Testis (tissue), 3 donors: Measurements from ENCODE around the gene TXNRD1. TPM values are rescaled to one million over a fixed set of nuclear protein-coding genes. Genes with fewer than 3 reads are reported as not detected.

ENCODE experiments used
- DNase-seq: peaks from one replicate; pipeline ENCODE4 v3.0.0-alpha.2; 2019
- H3K27ac ChIP-seq, 2 donors: fragments of 200-600 bp; sonication (generic); one replicate each; pipeline ENCODE4 v1.5.1; 2019
- H3K27me3 ChIP-seq: fragments of 200-600 bp; sonication (generic); one replicate; pipeline ENCODE4 v1.5.1; 2019
- H3K36me3 ChIP-seq: fragments of 200-600 bp; sonication (generic); one replicate; pipeline ENCODE4 v1.5.1; 2017; ENCODE audit warnings: low read depth; ENCODE audit errors: missing control alignments
- H3K4me1 ChIP-seq: fragments of 200-600 bp; sonication (generic); one replicate; pipeline ENCODE4 v1.5.1; 2019
- H3K4me3 ChIP-seq, 2 donors: fragments of 200-600 bp; sonication (generic); one replicate each; pipeline ENCODE4 v1.5.1; 2017 to 2019
- H3K9me3 ChIP-seq: fragments of 200-600 bp; sonication (generic); one replicate; pipeline ENCODE4 v1.5.1; 2017
- POLR2A ChIP-seq: fragments of 450-650 bp; IDR thresholded peaks from one replicate; pipeline ENCODE4 v1.6.1; 2017; ENCODE audit warnings: antibody characterized with exemption, mild to moderate bottlenecking, moderate library complexity
- WGBS, 2 donors: methylation state at CpG; one replicate each; pipeline ENCODE4 v1.1.5; 2018; 5-methylcytosine and 5-hydroxymethylcytosine counted together
- intact Hi-C: fragments of 100-400 bp; cut with DNase I; formaldehyde crosslinking; loops from one replicate; pipeline ENCODE4 v1.15.1; 2023; ENCODE audit warnings: low total_unique reads
- polyA plus RNA-seq: library from polyadenylated mRNA; stranded (reverse); fragments of 350-450 nt; fragmentation: Illumina TruSeq; extraction: RNeasy Lipid Tissue Mini Kit (QIAGEN cat#74804); gene quantifications from one replicate; pipeline ENCODE4 v1.2.3, GENCODE V29; 2014; ENCODE audit warnings: low read depth, low replicate concordance; ENCODE audit not compliant: insufficient read depth
- total RNA-seq, 2 donors: library from RNA; depleted of rRNA; stranded (reverse); fragments of >200 nt; gene quantifications; one replicate each; pipeline ENCODE4 v1.2.3, GENCODE V29; 2016
- TF ChIP-seq, protein P1 (sequence below), 3 experiments: fragments of 450-650 bp in 2 of 3; fragments of 200-600 bp in 1 of 3; sonication (generic) in 1 of 3; IDR thresholded peaks; one replicate each; pipeline ENCODE4 v1.5.1; 2016 to 2019; ENCODE audit warnings: antibody characterized with exemption in 3 of 3, mild to moderate bottlenecking in 2 of 3, moderate library complexity in 1 of 3

The TXNRD1 gene
- total and polyA plus RNA-seq, 3 donors from 2014 or later: 67.8 to 110 (median 96.2) TPM

DNA sequence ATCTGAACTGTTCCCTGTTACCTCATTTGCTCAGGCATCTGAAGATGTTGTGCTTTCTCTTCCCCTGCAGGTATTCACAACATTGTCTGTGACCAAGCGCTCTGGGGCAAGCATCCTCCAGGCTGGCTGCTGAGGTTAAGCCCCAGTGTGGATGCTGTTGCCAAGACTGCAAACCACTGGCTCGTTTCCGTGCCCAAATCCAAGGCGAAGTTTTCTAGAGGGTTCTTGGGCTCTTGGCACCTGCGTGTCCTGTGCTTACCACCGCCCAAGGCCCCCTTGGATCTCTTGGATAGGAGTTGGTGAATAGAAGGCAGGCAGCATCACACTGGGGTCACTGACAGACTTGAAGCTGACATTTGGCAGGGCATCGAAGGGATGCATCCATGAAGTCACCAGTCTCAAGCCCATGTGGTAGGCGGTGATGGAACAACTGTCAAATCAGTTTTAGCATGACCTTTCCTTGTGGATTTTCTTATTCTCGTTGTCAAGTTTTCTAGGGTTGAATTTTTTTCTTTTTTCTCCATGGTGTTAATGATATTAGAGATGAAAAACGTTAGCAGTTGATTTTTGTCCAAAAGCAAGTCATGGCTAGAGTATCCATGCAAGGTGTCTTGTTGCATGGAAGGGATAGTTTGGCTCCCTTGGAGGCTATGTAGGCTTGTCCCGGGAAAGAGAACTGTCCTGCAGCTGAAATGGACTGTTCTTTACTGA, 132.9 kb downstream of the TXNRD1 start:
- WGBS, 2 donors: 95% methylated on average over 9 to 11 of the region's 11 CpGs
- TF ChIP-seq, protein P1, sequence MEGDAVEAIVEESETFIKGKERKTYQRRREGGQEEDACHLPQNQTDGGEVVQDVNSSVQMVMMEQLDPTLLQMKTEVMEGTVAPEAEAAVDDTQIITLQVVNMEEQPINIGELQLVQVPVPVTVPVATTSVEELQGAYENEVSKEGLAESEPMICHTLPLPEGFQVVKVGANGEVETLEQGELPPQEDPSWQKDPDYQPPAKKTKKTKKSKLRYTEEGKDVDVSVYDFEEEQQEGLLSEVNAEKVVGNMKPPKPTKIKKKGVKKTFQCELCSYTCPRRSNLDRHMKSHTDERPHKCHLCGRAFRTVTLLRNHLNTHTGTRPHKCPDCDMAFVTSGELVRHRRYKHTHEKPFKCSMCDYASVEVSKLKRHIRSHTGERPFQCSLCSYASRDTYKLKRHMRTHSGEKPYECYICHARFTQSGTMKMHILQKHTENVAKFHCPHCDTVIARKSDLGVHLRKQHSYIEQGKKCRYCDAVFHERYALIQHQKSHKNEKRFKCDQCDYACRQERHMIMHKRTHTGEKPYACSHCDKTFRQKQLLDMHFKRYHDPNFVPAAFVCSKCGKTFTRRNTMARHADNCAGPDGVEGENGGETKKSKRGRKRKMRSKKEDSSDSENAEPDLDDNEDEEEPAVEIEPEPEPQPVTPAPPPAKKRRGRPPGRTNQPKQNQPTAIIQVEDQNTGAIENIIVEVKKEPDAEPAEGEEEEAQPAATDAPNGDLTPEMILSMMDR (IDR thresholded peaks at IDR 0.05): no peak
- Histone ChIP-seq H3K4me1 (no peaks in the 10 kb centered on the region), H3K27ac (no peak overlapping the region), H3K4me3 (no peak overlapping the region), H3K27me3 (no peaks in the 10 kb centered on the region), H3K36me3 (no peaks in the 10 kb centered on the region), H3K9me3 (no peaks in the 10 kb centered on the region)
- intact Hi-C loops: no loop called here
- DNase-seq: no peak

DNA sequence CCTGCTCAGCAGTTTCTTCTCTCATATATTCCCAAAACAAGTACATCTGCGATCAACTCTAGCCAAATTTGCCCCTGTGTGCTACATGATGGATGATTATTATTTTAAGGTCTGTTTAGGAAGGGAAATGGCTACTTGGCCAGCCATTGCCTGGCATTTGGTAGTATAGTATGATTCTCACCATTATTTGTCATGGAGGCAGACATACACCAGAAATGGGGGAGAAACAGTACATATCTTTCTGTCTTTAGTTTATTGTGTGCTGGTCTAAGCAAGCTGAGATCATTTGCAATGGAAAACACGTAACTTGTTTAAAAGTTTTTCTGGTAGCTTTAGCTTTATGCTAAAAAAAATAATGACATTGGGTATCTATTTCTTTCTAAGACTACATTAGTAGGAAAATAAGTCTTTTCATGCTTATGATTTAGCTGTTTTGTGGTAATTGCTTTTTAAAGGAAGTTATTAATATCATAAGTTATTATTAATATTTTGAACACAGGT, 133.5 kb downstream of the TXNRD1 start:
- Histone ChIP-seq H3K9me3 (no peaks in the 10 kb centered on the region), H3K27me3 (no peaks in the 10 kb centered on the region), H3K27ac (no peak overlapping the region), H3K4me3 (no peak overlapping the region), H3K4me1 (no peaks in the 10 kb centered on the region), H3K36me3 (no peaks in the 10 kb centered on the region)
- intact Hi-C loops: no loop called here
- WGBS, 2 donors: 92 to 96% methylated on average over 2 of the region's 2 CpGs
- TF ChIP-seq, protein P1 (IDR thresholded peaks at IDR 0.05): no peak
- no peak for TF ChIP-seq POLR2A
- DNase-seq: no peak

- TF ChIP-seq, protein P1 (IDR thresholded peaks at IDR 0.05): no peak
- no peak for TF ChIP-seq POLR2A
- DNase-seq: no peak
- WGBS, 2 donors: 91 to 94% methylated on average over 8 of the region's 8 CpGs
- no peak overlapping the region for H3K4me3 ChIP-seq
- no peaks in the 10 kb centered on the region for H3K36me3 ChIP-seq
- no peaks in the 10 kb centered on the region for H3K27me3 ChIP-seq
- H3K27ac ChIP-seq: no peak overlapping the region
- intact Hi-C loops: loop anchor here (10.0 kb wide), 1 partner anchor 146 kb away; no protein-coding TSS in a partner anchor
- H3K9me3 ChIP-seq: no peaks in the 10 kb centered on the region
- no peaks in the 10 kb centered on the region for H3K4me1 ChIP-seq
Measured at GRCh38 chr12:104350211-104351056, 134.9 kb downstream of the TXNRD1 start.

- DNase-seq: no peak
- no peak overlapping the region for H3K27ac ChIP-seq
- H3K4me3 ChIP-seq: no peak overlapping the region
- no peak for TF ChIP-seq POLR2A
- TF ChIP-seq, protein P1 (IDR thresholded peaks at IDR 0.05): no peak
- H3K9me3 ChIP-seq: no peaks in the 10 kb centered on the region
- no peaks in the 10 kb centered on the region for H3K27me3 ChIP-seq
- no peaks in the 10 kb centered on the region for H3K4me1 ChIP-seq
- intact Hi-C loops: loop anchor here (10.0 kb wide), 1 partner anchor 147 kb away; no protein-coding TSS in a partner anchor
- 96% methylated on average over 4 of the region's 4 CpGs for WGBS, 2 donors
- no peaks in the 10 kb centered on the region for H3K36me3 ChIP-seq
Measured at GRCh38 chr12:104351057-104351983, 135.7 kb downstream of the TXNRD1 start.
